Measurements from ENCODE around the gene PREX1.

Gene PREX1

DNA sequence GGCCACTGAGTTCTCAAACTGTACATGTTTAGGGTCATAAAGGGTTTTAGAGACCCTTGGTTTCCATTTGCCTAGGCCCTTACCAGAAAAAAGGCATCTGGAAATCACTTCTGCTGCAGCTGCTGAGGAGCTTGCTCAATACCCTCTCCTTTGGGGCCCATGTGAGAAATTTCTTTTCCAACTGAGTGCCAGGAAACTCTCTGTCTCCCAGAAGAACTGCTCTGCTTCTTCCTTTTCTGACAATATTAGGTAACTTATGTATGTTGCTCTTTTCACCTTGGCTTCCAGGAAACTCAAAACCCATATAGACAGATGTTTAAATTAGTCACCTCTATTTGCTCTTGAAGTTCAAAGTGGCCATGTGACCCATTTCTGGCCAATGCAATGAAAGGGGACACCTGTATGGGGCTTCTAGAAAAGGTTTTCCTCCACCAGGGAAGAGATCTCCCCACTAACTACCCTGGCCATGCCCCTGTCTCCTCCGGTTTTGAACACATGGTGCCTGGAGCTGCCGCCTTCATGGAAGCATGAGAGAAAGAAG lies 121.6 kb downstream of the PREX1 start:
- Histone ChIP-seq H3K4me3 (replicated peaks; ENCODE audit: insufficient read depth, low read length) (no peak overlapping the region), H3K27me3 (ENCODE audit: insufficient read depth, poor library complexity, severe bottlenecking) (no peaks in the 10 kb centered on the region), H3K27ac (replicated peaks) (no peak overlapping the region)
- DNase-seq (ENCODE audit: low read depth in 1 of 2, low spot score in 1 of 2), result peak; percentile 60 to 79
- TF ChIP-seq POLR2AphosphoS5 (IDR thresholded peaks at IDR 0.05; ENCODE audit: low read depth), result 0 out of 2 replicates have a peak, but pooled peaks have one; percentile 13
- TF ChIP-seq REST (IDR thresholded peaks at IDR 0.05; ENCODE audit: insufficient replicate concordance, low read depth), result no peak

DNA sequence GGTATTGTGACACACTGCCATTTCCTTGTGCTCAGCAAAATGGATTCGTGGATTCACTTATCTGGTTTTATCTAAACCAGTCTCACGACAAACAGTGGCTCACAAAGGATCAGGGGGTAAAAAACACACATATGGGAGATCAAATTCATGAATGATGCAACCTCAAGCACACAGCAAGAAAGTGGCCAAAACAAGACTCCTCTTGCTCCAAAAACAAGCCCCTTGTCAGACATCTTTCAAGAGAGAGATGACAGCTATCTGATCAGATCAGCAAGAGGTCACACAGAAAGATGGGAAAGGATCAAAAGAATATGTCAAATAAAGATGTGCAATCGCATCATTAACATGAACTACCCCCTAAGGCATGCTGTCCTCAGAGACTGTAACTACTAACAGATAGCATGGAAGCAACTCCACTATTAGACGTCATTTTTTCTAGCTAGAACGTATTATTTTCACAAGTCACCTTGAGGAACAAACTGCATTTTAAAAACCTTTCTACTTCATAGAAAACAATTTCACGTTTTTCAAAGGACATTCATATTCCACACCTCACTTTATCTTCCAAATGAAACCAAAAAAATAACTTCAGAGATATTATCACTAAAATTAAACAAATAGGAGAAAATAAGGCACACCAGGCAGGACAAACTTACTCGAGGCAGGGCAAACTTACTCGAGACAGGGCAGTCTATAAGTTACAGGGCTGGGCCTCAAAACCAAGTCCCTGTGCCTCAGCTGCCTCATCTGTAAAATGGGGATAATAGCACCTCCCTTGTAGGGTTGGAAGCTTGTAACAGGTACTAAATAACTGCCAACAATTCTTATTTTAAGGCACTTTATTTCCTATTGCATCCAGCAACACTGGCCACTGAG lies 122.3 kb downstream of the PREX1 start:
- H3K4me3 ChIP-seq (replicated peaks; ENCODE audit: insufficient read depth, low read length), result no peak overlapping the region
- H3K27ac ChIP-seq (replicated peaks), result peak overlapping the region; percentile 22; the same call in 1 of the 2 replicates
- TF ChIP-seq CTCF (IDR thresholded peaks at IDR 0.05; ENCODE audit: insufficient read depth, low read length) (no peak), GABPA (IDR thresholded peaks at IDR 0.05; ENCODE audit: low read depth) (no peak), REST (IDR thresholded peaks at IDR 0.05; ENCODE audit: insufficient replicate concordance, low read depth) (no peak), POLR2AphosphoS5 (IDR thresholded peaks at IDR 0.05; ENCODE audit: low read depth) (no peak), SPI1 (IDR thresholded peaks at IDR 0.05; ENCODE audit: borderline replicate concordance, low read depth) (no peak)
- H3K27me3 ChIP-seq (ENCODE audit: insufficient read depth, poor library complexity, severe bottlenecking), result no peaks in the 10 kb centered on the region
- no peak for DNase-seq (ENCODE audit: low read depth in 1 of 2, low spot score in 1 of 2)

DNA sequence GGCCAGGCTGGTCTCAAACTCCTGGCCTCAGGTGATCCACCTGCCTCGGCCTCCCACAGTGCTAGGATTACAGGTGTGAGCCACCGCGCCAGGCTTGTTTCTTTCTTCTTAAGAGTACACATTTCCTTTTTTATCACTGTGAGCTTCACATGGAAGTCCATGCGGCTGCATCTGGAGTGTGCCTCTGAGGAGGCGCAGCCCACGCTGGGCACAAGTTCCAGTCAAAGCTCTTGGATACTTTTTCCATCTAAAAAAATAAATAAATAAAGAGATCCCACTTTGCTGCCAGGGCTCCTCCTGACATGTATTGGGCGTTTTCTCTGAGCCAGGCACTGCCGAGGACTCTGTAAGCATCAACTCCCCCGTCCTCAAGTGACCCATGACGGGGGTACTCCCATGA lies 123.0 kb downstream of the PREX1 start:
- Histone ChIP-seq H3K27ac (replicated peaks) (no peak overlapping the region), H3K4me3 (replicated peaks; ENCODE audit: insufficient read depth, low read length) (no peak overlapping the region), H3K27me3 (ENCODE audit: insufficient read depth, poor library complexity, severe bottlenecking) (no peaks in the 10 kb centered on the region)
- no peak for TF ChIP-seq SPI1 (IDR thresholded peaks at IDR 0.05; ENCODE audit: borderline replicate concordance, low read depth)
- TF ChIP-seq POLR2AphosphoS5 (IDR thresholded peaks at IDR 0.05; ENCODE audit: low read depth), result no peak
- no peak for DNase-seq (ENCODE audit: low read depth in 1 of 2, low spot score in 1 of 2)

DNA sequence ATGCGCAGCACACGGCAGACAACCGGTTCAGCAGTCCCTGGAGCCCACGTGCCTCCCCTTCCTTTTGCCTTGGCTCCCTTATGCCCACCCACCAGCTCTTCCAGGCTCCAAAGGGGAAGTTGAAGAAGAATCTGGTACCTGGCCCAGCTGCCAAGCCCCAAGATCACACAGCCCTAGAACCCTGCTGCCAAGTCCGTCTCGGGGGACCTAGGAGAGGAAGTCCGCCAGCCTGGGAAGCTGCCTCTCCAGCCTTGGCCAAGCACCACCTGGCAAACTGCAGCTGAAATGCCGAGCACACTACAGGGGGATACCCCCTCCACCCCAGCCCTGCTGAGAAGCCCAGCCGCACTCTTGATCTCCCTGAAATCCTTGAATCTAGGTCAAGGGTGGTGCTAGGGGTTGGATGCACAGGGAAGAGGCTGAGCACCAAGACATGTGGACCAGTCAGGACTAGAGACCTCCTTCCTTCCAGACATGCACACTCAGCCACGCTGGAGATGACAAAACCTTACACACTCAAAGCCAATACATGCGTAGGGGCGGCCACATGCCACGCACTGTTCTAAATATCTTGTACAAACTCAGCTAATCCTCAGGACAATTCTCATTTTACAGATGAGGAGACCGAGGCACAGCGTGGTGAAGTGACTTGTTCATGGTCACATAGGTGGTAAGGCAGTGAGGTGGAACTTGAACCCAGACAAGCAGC lies 124.1 kb downstream of the PREX1 start:
- Histone ChIP-seq H3K27me3 (ENCODE audit: insufficient read depth, poor library complexity, severe bottlenecking) (no peaks in the 10 kb centered on the region), H3K4me3 (replicated peaks; ENCODE audit: insufficient read depth, low read length) (no peak overlapping the region), H3K27ac (replicated peaks) (no peak overlapping the region)
- no peak for DNase-seq (ENCODE audit: low read depth in 1 of 2, low spot score in 1 of 2)
- TF ChIP-seq REST (IDR thresholded peaks at IDR 0.05; ENCODE audit: insufficient replicate concordance, low read depth), result no peak
- TF ChIP-seq POLR2AphosphoS5 (IDR thresholded peaks at IDR 0.05; ENCODE audit: low read depth), result no peak
- TF ChIP-seq CTCF (IDR thresholded peaks at IDR 0.05; ENCODE audit: insufficient read depth, low read length), result no peak

Measured in HL-60 (cell line).